Skin of body (tissue), 2 donors: ENCODE data around the gene RAB3D. TPM values are rescaled to one million over a fixed set of nuclear protein-coding genes. Genes with fewer than 3 reads are reported as not detected.
A peak's percentile ranks its signal among the peaks of the same experiment; 100 is the strongest.

Source experiments
- DNase-seq: peaks from one replicate; lab custom pipeline; 2025; lab: John Stamatoyannopoulos, UW
- total RNA-seq: library from RNA; depleted of rRNA; stranded (reverse); fragments of >200 nt; gene quantifications from one replicate; pipeline ENCODE4 v1.2.3, GENCODE V29; 2014

The RAB3D gene
- total RNA-seq, 1 donor from 2014 or later = 29.7 TPM

GRCh38 chr19:11296264-11296663 is 43.2 kb downstream of the RAB3D start:
- DNase-seq = no peak

GRCh38 chr19:11295665-11296245 is 43.7 kb downstream of the RAB3D start, which contains the start of gene TSPAN16:
TSS of gene TSPAN16 (plus strand) at chr19:11296160. CDS start at chr19:11296298, 138 bp downstream.
- no peak for DNase-seq

- DNase-seq = no peak
Observed at GRCh38 chr19:11295180-11295579, 44.3 kb downstream of the RAB3D start.

GRCh38 chr19:11293433-11294389 is 45.7 kb downstream of the RAB3D start:
- DNase-seq = peak; percentile 80

GRCh38 chr19:11291991-11292390 is 47.5 kb downstream of the RAB3D start:
- DNase-seq = no peak

- no peak for DNase-seq
Observed at GRCh38 chr19:11291415-11291814, 48.0 kb downstream of the RAB3D start.

GRCh38 chr19:11290256-11290655 is 49.2 kb downstream of the RAB3D start:
- no peak for DNase-seq

GRCh38 chr19:11288349-11288748 is 51.1 kb downstream of the RAB3D start:
- no peak for DNase-seq

- peak; percentile 37 for DNase-seq
Observed at GRCh38 chr19:11286312-11286974, 53.0 kb downstream of the RAB3D start.

- no peak for DNase-seq
Observed at GRCh38 chr19:11284515-11284914, 54.9 kb downstream of the RAB3D start.

- DNase-seq = no peak
Observed at GRCh38 chr19:11281356-11282049, 58.0 kb downstream of the RAB3D start.

GRCh38 chr19:11279505-11280236 is 59.8 kb downstream of the RAB3D start:
- DNase-seq = no peak

GRCh38 chr19:11278670-11279069 is 60.8 kb downstream of the RAB3D start:
- DNase-seq = no peak

- DNase-seq = no peak
Observed at GRCh38 chr19:11274533-11275086, 64.8 kb downstream of the RAB3D start.

- DNase-seq = no peak
Observed at GRCh38 chr19:11273989-11274388, 65.5 kb downstream of the RAB3D start.

- DNase-seq = no peak
Observed at GRCh38 chr19:11273296-11273695, 66.2 kb downstream of the RAB3D start.
